GM10847 (cell line): Measurements from ENCODE around the gene NRSN2.

Experiments used
- POLR2A ChIP-seq: IDR thresholded peaks from 2 replicates; pipeline ENCODE4 v1.6.1; 2011; ENCODE audit not compliant: insufficient read length; ENCODE audit errors: extremely low read depth

NRSN2 gene

GRCh38 chr20:396252-396618 is 49.3 kb downstream of the NRSN2 start:
- TF ChIP-seq POLR2A: no peak

- TF ChIP-seq POLR2A: no peak
Measured at GRCh38 chr20:396619-397431, 49.9 kb downstream of the NRSN2 start.

- no peak for TF ChIP-seq POLR2A
Measured at GRCh38 chr20:397432-398237, 50.7 kb downstream of the NRSN2 start.

GRCh38 chr20:399182-399707 is 52.3 kb downstream of the NRSN2 start:
- no peak for TF ChIP-seq POLR2A

GRCh38 chr20:400128-400453 is 53.2 kb downstream of the NRSN2 start:
- no peak for TF ChIP-seq POLR2A

- TF ChIP-seq POLR2A: no peak
Measured at GRCh38 chr20:400454-401275, 53.8 kb downstream of the NRSN2 start.

- no peak for TF ChIP-seq POLR2A
Measured at GRCh38 chr20:401682-402495, 55.0 kb downstream of the NRSN2 start.

- TF ChIP-seq POLR2A: no peak
Measured at GRCh38 chr20:402496-402885, 55.6 kb downstream of the NRSN2 start.

- no peak for TF ChIP-seq POLR2A
Measured at GRCh38 chr20:402898-403581, 56.1 kb downstream of the NRSN2 start.

GRCh38 chr20:403582-403957 is 56.7 kb downstream of the NRSN2 start:
- TF ChIP-seq POLR2A: no peak

- TF ChIP-seq POLR2A: no peak
Measured at GRCh38 chr20:404088-404487, 57.2 kb downstream of the NRSN2 start.
